PC-9 (cell line): ENCODE data around the gene MINDY4. TPM values are rescaled to one million over a fixed set of nuclear protein-coding genes. Genes with fewer than 3 reads are reported as not detected.

Source experiments
- BruUV-seq: library from RNA; stranded (reverse); fragments of 400-500 nt; replicated peaks from 2 replicates; lab custom pipeline; 2021; lab: Mats Ljungman, UMichigan
- CTCF ChIA-PET: fragments of 300-600 bp; sonication (Branson Sonifier 250); formaldehyde crosslinking; loops from one replicate; lab custom pipeline; 2022; ENCODE audit warnings: antibody characterized with exemption; lab: Charles Lee
- POLR2A ChIA-PET: fragments of 300-600 bp; sonication (Branson Sonifier 250); formaldehyde crosslinking; loops from one replicate; lab custom pipeline; 2022; ENCODE audit warnings: antibody characterized with exemption; ENCODE audit not compliant: unreplicated experiment; lab: Charles Lee
- DNase-seq, 2 experiments: peaks; one replicate each; pipeline versions ENCODE4 v3.0.0 to v3.0.0-alpha.2; 2015 to 2022; ENCODE audit warnings: mixed read lengths in 1 of 2
- H2AFZ ChIP-seq: fragments of 200-600 bp; sonication (generic); 2 replicates; pipeline ENCODE4 v1.8.1; 2017; ENCODE audit warnings: antibody characterized with exemption
- H3F3A ChIP-seq: fragments of 200-600 bp; sonication (generic); 2 replicates; pipeline ENCODE4 v1.8.1; 2017; ENCODE audit warnings: antibody characterized with exemption, mild to moderate bottlenecking, low read depth; ENCODE audit not compliant: insufficient read depth
- H3K27ac ChIP-seq: fragments of 200-600 bp; sonication (generic); 2 replicates; pipeline ENCODE4 v1.6.1; 2016; ENCODE audit warnings: mixed run types
- H3K27me3 ChIP-seq: fragments of 200-600 bp; sonication (generic); 2 replicates; pipeline ENCODE4 v1.6.1; 2016; ENCODE audit warnings: low read depth, mixed run types; ENCODE audit not compliant: insufficient read depth
- H3K36me3 ChIP-seq: fragments of 200-600 bp; sonication (generic); 2 replicates; pipeline ENCODE4 v1.6.1; 2016; ENCODE audit warnings: low read depth, mixed run types
- H3K4me1 ChIP-seq: fragments of 200-600 bp; sonication (generic); replicated peaks from 2 replicates; pipeline ENCODE4 v1.6.1; 2016; ENCODE audit warnings: mixed run types; ENCODE audit not compliant: insufficient read depth
- H3K4me2 ChIP-seq: fragments of 200-600 bp; sonication (generic); 2 replicates; pipeline ENCODE4 v1.6.1; 2017; ENCODE audit warnings: mixed run types
- H3K4me3 ChIP-seq: fragments of 200-600 bp; sonication (generic); 2 replicates; pipeline ENCODE4 v1.6.1; 2016; ENCODE audit warnings: mixed run types
- H3K79me2 ChIP-seq: fragments of 200-600 bp; sonication (generic); 2 replicates; pipeline ENCODE4 v1.6.1; 2017; ENCODE audit warnings: low read depth, mixed run types
- H3K9me2 ChIP-seq: fragments of 200-600 bp; sonication (generic); 2 replicates; pipeline ENCODE4 v1.8.1; 2017; ENCODE audit warnings: mild to moderate bottlenecking; ENCODE audit not compliant: insufficient read depth
- H3K9me3 ChIP-seq: fragments of 200-600 bp; sonication (generic); 2 replicates; pipeline ENCODE4 v1.8.1; 2016; ENCODE audit warnings: low read depth; ENCODE audit not compliant: insufficient read depth
- H4K20me1 ChIP-seq: fragments of 200-600 bp; sonication (generic); 2 replicates; pipeline ENCODE4 v1.8.1; 2017; ENCODE audit not compliant: insufficient read depth
- CTCF ChIP-seq: fragments of 200-600 bp; sonication (generic); conservative IDR thresholded peaks from 2 replicates; pipeline ENCODE4 v1.6.1; 2017; ENCODE audit warnings: mixed run types, antibody characterized with exemption, mild to moderate bottlenecking, moderate library complexity
- EZH2 ChIP-seq: fragments of 200-600 bp; sonication (generic); IDR thresholded peaks from 2 replicates; pipeline ENCODE4 v1.8.0; 2017; ENCODE audit warnings: antibody characterized with exemption, low read depth
- intact Hi-C: fragments of 100-400 bp; cut with micrococcal nuclease; formaldehyde crosslinking; loops from one replicate; pipeline ENCODE4 v1.10.0; 2022; ENCODE audit not compliant: unreplicated experiment
- total RNA-seq: library from RNA; stranded (reverse); gene quantifications from 2 replicates; pipeline ENCODE4 v1.2.3, GENCODE V29; 2021

The MINDY4 gene
- total RNA-seq, 1 experiment from 2014 or later = 14.8 TPM

DNA sequence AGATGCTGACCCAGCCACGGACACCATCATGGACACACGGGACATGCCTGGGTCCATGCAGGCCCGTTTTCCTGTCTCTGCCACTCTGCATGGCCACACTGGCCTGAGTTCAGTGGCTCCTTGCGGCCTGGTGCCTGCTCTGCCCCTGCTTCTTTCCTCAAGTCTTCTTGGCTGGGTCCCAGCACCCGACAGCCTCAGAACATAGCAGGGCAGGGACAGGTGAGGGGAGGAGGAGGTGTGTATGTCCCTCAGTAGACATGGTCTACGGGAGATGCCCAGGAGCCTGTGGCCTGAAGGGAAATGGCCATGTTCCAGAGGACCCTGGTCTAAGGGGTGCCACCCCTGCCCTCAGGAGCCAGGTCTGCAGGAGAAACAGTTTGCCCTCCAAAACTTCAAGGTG lies 138.2 kb downstream of the MINDY4 start:
- POLR2A ChIA-PET = interaction anchor here (0.6 kb wide), 1 partner anchor 21 kb away, joined by 4 read pairs; no protein-coding TSS in a partner anchor
- Histone ChIP-seq H3K9me3 (no peaks in the 10 kb centered on the region), H3F3A (peaks cover 5% of the 10 kb centered on the region; the same call in 1 of the 2 replicates), H3K27me3 (no peaks in the 10 kb centered on the region), H2AFZ (no peak overlapping the region), H3K79me2 (no peaks in the 10 kb centered on the region), H3K36me3 (no peaks in the 10 kb centered on the region), H3K9me2 (no peaks in the 10 kb centered on the region), H3K27ac (no peak overlapping the region), H3K4me3 (no peak overlapping the region), H4K20me1 (no peaks in the 10 kb centered on the region), H3K4me2 (no peak overlapping the region), H3K4me1 (peaks cover 35% of the 10 kb centered on the region)
- no TSS peak for BruUV-seq
- CTCF ChIA-PET = interaction anchor here (0.6 kb wide), 1 partner anchor 1296 kb away, joined by 6 read pairs; no protein-coding TSS in a partner anchor
- TF ChIP-seq CTCF (no peak), EZH2 (no peak)
- intact Hi-C loops = no loop called here
- no peak for DNase-seq

GRCh38 chr7:30910411-30911073 lies 139.3 kb downstream of the MINDY4 start:
- Histone ChIP-seq H3K9me2 (no peaks in the 10 kb centered on the region), H3K4me3 (no peak overlapping the region), H3K36me3 (no peaks in the 10 kb centered on the region), H2AFZ (no peak overlapping the region), H3K27me3 (no peaks in the 10 kb centered on the region), H3K27ac (no peak overlapping the region), H3F3A (peaks cover 13% of the 10 kb centered on the region; the same call in 1 of the 2 replicates), H3K79me2 (no peaks in the 10 kb centered on the region), H4K20me1 (no peaks in the 10 kb centered on the region), H3K9me3 (no peaks in the 10 kb centered on the region), H3K4me1 (peaks cover 35% of the 10 kb centered on the region), H3K4me2 (no peak overlapping the region)
- no peak for TF ChIP-seq EZH2
- no peak for TF ChIP-seq CTCF
- ChIA-PET POLR2A (no interaction called here), CTCF (no interaction called here)
- intact Hi-C loops = loop anchor here (5.0 kb wide), 1 partner anchor 63 kb away; no protein-coding TSS in a partner anchor
- no peak for DNase-seq
- no TSS peak for BruUV-seq

DNA sequence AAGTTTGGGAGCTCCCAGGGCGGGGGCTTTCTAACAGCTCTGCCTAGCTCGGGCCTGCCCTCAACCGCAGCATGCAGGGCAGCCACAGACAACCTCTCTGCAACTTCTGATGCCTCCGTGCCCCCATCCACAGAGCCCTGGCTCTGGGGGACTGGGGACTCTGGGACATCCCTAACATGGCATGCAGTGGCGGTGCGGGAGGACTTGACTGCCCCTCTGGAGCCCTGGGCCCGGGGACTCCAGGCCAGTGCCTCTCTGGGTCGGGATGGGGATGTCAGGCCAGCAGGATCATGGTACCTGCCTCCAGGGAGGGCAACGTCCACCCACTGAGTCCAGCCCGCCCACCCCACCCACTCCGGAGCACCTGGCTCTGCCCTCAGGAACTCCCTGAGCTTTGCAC lies 139.9 kb downstream of the MINDY4 start:
- H3K36me3 ChIP-seq = no peaks in the 10 kb centered on the region
- BruUV-seq = no TSS peak
- no peaks in the 10 kb centered on the region for H3K9me2 ChIP-seq
- H3K4me3 ChIP-seq = no peak overlapping the region
- H3F3A ChIP-seq = peaks cover 19% of the 10 kb centered on the region; the same call in 1 of the 2 replicates
- intact Hi-C loops = loop anchor here (5.0 kb wide), 1 partner anchor 64 kb away; no protein-coding TSS in a partner anchor
- no peaks in the 10 kb centered on the region for H3K9me3 ChIP-seq
- peaks cover 35% of the 10 kb centered on the region for H3K4me1 ChIP-seq
- ChIA-PET POLR2A (no interaction called here), CTCF (no interaction called here)
- TF ChIP-seq CTCF (no peak), EZH2 (no peak)
- H3K27ac ChIP-seq = no peak overlapping the region
- H3K4me2 ChIP-seq = no peak overlapping the region
- H3K79me2 ChIP-seq = no peaks in the 10 kb centered on the region
- H2AFZ ChIP-seq = no peak overlapping the region
- no peaks in the 10 kb centered on the region for H4K20me1 ChIP-seq
- DNase-seq = no peak
- H3K27me3 ChIP-seq = no peaks in the 10 kb centered on the region
